Esophagus squamous epithelium (tissue), 4 donors: Measurements from ENCODE around the gene FBXW4.

Source experiments
- POLR2A ChIP-seq, 4 donors: fragments of 450-650 bp; IDR thresholded peaks; one replicate each; pipeline ENCODE4 v1.6.1; 2017; ENCODE audit warnings: antibody characterized with exemption in 4 of 4, mild to moderate bottlenecking in 4 of 4, moderate library complexity in 3 of 4
- TF ChIP-seq, protein P1 (sequence below), 6 experiments: fragments of 450-650 bp in 4 of 6; fragments of 200-600 bp in 2 of 6; sonication (generic) in 2 of 6; IDR thresholded peaks; one replicate each; pipeline ENCODE4 v1.5.1; 2016 to 2019; ENCODE audit warnings: antibody characterized with exemption in 6 of 6, mild to moderate bottlenecking in 4 of 6, moderate library complexity in 4 of 6

GRCh38 chr10:101741938-101742337 is 47.0 kb upstream of the FBXW4 start:
- TF ChIP-seq, protein P1, sequence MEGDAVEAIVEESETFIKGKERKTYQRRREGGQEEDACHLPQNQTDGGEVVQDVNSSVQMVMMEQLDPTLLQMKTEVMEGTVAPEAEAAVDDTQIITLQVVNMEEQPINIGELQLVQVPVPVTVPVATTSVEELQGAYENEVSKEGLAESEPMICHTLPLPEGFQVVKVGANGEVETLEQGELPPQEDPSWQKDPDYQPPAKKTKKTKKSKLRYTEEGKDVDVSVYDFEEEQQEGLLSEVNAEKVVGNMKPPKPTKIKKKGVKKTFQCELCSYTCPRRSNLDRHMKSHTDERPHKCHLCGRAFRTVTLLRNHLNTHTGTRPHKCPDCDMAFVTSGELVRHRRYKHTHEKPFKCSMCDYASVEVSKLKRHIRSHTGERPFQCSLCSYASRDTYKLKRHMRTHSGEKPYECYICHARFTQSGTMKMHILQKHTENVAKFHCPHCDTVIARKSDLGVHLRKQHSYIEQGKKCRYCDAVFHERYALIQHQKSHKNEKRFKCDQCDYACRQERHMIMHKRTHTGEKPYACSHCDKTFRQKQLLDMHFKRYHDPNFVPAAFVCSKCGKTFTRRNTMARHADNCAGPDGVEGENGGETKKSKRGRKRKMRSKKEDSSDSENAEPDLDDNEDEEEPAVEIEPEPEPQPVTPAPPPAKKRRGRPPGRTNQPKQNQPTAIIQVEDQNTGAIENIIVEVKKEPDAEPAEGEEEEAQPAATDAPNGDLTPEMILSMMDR (IDR thresholded peaks at IDR 0.05) = no peak
- TF ChIP-seq POLR2A (IDR thresholded peaks at IDR 0.05) = no peak
